Stimulated activated effector memory CD8-positive, alpha-beta T cell treated with anti-CD3 and anti-CD28 coated beads, Interleukin-12 subunit alpha, Interleukin-12 subunit beta, amount 100 ng/mL, for 72 hours (primary cell): ENCODE measurements around the gene NDUFA3.

Source experiments
- ATAC-seq: fragments of 150-1000 bp; cut with Tn5 transposase; 2 replicates; pipeline ENCODE4 v1.10.0; 2021
- DNase-seq, 2 donors: peaks; one replicate each; pipeline ENCODE4 v3.0.0; 2021 to 2022; ENCODE audit warnings: low spot score in 2 of 2
- H3K27ac Mint-ChIP-seq: one replicate; pipeline ENCODE4 v1.8.0; 2022; ENCODE audit warnings: mild to moderate bottlenecking, mixed read lengths
- H3K36me3 Mint-ChIP-seq: one replicate; pipeline ENCODE4 v1.8.0; 2022; ENCODE audit warnings: mild to moderate bottlenecking, mixed read lengths
- H3K4me1 Mint-ChIP-seq: one replicate; pipeline ENCODE4 v1.8.0; 2022; ENCODE audit warnings: mixed read lengths
- H3K4me3 Mint-ChIP-seq: one replicate; pipeline ENCODE4 v1.8.0; 2022; ENCODE audit warnings: mild to moderate bottlenecking, mixed read lengths
- H3K9me3 Mint-ChIP-seq: one replicate; pipeline ENCODE4 v1.8.0; 2022; ENCODE audit warnings: mixed read lengths

NDUFA3 gene

DNA sequence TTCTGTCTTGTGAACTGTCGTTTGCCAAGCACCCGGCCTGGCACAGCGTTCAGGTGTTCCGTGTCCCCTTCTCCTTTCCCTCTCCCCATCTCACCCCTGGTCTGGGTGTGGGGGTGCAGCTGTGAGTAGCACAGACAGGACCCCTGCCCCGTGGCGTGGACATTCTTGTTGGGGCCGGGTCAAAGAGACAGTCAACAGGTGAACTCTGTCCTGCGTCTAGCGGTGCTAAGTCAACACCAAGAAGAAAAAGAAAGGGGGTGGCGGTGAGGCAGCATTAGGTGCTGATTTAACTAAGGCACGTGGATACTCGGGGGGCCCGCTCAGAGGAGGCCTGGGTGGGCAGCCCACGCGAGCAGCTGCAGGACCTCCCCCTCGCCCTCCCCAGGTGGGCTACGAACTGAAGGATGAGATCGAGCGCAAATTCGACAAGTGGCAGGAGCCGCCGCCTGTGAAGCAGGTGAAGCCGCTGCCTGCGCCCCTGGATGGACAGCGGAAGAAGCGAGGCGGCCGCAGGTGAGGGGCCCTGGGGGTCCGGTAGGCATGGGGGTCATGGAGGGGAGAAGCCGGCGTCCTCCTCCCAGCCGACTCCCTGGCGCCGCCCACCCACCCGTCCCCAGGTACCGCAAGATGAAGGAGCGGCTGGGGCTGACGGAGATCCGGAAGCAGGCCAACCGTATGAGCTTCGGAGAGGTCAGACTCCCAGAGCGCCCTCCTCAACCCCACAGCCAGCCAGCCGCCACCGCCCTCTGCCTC, 25.2 kb downstream of the NDUFA3 start:
- DNase-seq (no peak), ATAC-seq (no peak)
- Mint-ChIP-seq H3K4me1 (no peaks in the 10 kb centered on the region), H3K9me3 (no peaks in the 10 kb centered on the region), H3K4me3 (no peak overlapping the region), H3K27ac (no peak overlapping the region), H3K36me3 (peaks cover 78% of the 10 kb centered on the region)

DNA sequence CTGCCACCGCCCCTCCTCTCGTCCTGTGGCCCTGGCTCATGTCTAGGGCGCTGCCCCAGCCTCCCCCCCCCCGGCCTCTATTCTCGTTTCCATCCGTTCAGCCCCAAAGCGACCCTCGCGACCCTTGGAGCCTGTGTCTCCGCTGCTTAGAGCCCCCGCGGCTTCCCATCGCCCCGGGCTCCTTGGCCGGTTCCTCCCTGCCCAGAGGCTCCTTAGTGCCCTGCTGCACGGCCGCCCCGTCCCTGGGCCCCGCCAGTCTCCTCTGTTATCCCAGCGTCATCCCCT, 25.7 kb downstream of the NDUFA3 start:
- ATAC-seq, result no peak
- Mint-ChIP-seq H3K27ac (no peak overlapping the region), H3K4me1 (no peaks in the 10 kb centered on the region), H3K9me3 (no peaks in the 10 kb centered on the region), H3K4me3 (no peak overlapping the region), H3K36me3 (peaks cover 73% of the 10 kb centered on the region)
- DNase-seq, result no peak

DNA sequence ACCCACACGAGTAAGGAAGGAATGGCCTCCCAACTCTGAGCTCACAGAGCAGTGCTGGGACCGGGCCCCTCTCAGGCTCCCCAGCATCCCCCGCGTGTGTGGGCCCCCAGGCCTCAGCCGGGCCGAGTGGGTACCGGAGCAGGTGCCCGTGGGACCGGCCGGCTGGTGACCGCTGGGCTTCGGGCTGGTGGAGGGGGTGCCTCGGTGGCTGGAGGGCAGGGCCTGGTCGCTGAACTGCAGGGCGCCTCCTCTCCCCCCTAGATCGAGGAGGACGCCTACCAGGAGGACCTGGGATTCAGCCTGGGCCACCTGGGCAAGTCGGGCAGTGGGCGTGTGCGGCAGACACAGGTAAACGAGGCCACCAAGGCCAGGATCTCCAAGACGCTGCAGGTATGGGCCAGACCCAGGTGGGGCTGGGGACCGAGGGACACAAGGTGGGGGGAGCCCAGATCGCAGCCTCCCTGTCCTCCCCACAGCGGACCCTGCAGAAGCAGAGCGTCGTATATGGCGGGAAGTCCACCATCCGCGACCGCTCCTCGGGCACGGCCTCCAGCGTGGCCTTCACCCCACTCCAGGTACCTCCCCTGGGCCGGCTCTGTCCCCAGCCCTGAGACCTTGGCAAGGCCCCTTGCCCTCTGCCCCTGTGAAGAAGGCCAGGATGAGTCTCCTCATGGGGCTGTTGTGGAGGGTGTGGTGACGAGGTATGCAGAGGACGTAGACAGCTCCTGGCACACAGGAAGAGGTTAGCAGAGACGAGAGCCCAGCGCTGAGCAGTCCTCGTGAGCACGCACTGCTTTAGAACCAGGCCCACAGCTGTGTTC, 26.4 kb downstream of the NDUFA3 start:
- DNase-seq, result no peak
- Mint-ChIP-seq H3K4me1 (no peaks in the 10 kb centered on the region), H3K9me3 (no peaks in the 10 kb centered on the region), H3K4me3 (no peak overlapping the region), H3K36me3 (peaks cover 66% of the 10 kb centered on the region), H3K27ac (no peak overlapping the region)
- ATAC-seq, result no peak

DNA sequence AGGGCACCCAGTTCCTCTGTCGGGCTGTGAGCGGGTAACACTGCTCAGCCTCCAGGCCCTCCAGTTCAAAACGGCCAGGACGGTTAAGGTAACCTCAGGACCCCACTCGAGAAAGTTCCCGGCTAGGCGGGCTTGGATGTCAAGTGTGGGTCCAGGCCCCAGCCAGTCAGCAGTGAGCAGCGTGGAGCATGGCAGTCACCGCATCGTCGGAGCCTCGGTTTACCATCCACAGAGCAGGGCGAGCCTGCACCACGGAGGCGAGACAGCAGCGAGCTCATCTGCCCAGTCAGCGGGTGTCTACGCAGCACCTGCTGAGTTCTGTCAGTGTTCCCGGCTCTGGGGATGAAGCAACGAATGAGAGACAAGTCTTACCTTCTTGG, 27.0 kb downstream of the NDUFA3 start:
- Mint-ChIP-seq H3K4me1 (peaks cover 6% of the 10 kb centered on the region), H3K4me3 (no peak overlapping the region), H3K36me3 (peaks cover 63% of the 10 kb centered on the region), H3K9me3 (no peaks in the 10 kb centered on the region), H3K27ac (no peak overlapping the region)
- no peak for DNase-seq
- no peak for ATAC-seq

DNA sequence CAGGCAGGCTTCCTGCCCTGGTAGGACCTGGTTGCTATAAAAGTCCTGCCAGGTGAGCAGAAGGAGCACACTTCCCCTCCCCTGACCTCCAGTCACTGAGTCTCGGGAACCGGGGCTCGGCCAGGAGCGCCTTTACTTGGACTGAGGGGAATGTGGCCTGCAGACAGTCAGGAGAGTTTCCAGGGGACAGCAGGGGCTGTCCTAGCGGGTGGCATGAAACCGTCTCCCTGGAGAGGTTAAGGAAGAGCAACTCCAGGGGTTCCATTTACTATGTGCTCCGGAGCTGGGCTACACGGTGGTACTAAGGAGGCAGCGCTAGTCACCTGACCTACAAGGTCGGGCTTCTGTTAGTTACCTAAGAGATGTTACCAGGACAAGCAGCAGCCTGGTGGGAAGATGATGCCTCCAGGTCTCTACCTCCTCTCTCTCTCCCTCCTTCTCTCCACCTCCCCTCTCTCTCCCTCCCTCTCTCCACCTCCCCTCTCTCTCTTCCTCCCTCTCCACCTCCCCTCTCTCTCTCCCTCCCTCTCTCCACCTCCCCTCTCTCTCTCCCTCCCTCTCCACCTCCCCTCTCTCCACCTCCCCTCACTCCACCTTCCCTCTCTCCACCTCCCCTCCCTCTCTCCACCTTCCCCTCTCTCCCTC, 30.8 kb downstream of the NDUFA3 start:
- no peak overlapping the region for H3K4me3 Mint-ChIP-seq
- H3K9me3 Mint-ChIP-seq, result no peaks in the 10 kb centered on the region
- ATAC-seq (no peak), DNase-seq (no peak)
- peaks cover 17% of the 10 kb centered on the region for H3K4me1 Mint-ChIP-seq
- peaks cover 37% of the 10 kb centered on the region for H3K36me3 Mint-ChIP-seq
- no peak overlapping the region for H3K27ac Mint-ChIP-seq

DNA sequence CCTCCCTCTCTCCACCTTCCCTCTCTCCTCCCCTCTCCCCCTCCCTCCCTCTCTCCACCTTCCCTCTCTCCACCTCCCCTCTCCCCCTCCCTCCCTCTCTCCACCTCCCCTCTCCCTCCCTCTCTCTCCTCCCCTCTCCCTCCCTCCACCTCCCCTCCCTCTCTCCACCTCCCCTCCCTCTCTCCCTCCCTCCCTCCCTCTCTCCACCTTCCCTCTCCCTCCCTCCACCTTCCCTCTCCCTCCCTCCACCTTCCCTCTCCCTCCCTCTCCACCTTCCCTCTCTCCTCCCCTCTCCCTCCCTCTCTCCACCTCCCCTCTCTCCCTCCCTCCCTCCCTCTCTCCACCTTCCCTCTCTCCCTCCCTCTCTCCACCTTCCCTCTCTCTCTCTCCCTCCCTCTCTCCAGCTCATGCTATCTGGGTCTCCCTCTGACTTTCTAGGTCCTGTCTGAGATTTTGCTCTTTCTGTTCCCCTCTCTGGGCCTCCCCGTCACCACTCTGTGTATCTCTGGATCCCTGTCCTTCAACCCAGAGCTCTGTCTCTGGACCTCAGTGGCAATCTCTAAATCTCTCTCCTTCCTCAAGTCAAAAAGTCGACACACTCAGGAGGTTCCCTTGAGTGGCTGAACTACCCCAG, 31.4 kb downstream of the NDUFA3 start:
- Mint-ChIP-seq H3K36me3 (peaks cover 37% of the 10 kb centered on the region), H3K9me3 (no peaks in the 10 kb centered on the region), H3K4me3 (no peak overlapping the region), H3K4me1 (peaks cover 24% of the 10 kb centered on the region), H3K27ac (peak overlapping the region; percentile 80)
- no peak for DNase-seq
- no peak for ATAC-seq

DNA sequence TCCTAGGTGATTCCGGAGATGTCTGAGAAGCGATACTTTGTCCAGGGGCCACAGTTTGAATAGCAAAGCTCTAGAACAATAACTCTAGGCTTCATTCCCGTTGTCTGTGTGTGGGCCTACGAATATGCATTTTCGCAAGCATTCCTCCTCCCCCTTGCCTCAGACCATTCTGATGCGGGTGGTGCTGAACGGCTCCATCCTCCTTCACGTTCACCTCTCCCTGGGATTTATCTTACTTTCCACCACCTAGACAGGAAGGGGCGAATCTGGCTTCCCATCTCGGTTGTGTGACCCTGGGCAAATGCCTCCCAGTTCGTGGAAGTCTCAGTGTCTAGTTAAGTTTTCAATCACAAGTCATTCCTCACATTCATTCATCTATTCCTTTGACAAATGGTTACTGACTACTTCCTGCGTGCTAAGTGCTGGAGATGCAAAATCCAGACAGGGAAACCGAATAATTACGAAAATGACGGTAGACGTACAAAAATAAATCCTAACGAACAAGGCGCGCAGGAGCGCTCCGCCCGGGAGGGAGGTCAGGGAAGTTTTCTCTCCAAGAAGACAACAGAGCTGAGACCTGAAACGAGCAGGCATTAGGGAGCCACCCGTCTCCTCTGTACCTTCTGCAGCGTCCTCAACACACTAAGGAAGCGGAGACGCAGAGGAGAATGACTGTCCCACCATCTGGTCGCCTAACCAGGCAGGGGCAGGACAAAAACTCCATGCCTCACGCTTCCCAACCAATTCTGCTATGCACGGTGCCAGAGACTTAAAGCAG, 33.6 kb downstream of the NDUFA3 start:
- no peaks in the 10 kb centered on the region for H3K9me3 Mint-ChIP-seq
- no peak for DNase-seq
- H3K27ac Mint-ChIP-seq, result peak overlapping the region; percentile 99
- H3K4me3 Mint-ChIP-seq, result peak overlapping the region; percentile 98
- peaks cover 33% of the 10 kb centered on the region for H3K36me3 Mint-ChIP-seq
- ATAC-seq, result no peak
- H3K4me1 Mint-ChIP-seq, result peaks cover 43% of the 10 kb centered on the region

DNA sequence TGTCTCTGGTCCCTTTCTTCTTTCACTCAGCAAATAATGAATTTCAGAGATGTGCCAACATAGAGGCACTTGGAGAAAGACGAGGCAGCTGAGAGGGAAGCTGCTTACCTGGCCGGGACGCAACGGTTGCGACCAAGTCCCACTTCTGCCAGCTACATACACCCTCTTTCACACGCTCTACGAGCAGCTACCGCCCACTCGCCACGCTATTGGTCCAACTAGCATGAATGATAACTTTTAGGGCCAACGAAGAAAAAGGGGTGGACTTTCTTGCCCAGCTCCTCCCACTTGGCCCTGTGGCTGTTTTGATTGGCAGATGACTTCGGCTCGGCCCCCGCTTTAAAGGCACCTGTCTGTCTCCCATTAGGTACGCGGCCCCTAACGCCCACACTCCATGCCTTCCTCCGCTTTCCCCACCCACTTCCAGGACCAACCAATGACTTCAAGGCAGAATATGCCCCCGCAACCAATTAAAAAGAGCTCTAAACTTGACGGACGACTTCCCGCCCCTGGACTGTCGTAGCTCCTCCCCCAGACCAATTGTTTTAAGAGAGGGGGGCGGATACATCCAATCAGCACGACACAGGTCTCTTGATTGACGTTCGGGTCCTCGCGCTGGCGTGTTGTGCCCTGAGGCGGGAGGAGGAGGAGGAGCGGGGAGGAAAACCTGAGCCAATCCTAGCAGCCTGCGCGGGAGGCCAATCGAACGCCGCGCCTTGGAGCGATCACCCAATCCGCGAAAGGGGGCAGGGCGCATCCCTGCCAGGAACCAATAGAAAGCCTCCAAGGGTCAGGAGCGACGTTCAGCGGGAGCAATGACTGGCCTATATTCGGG, 34.4 kb downstream of the NDUFA3 start:
- DNase-seq, result peak; percentile 92 to 98
- peaks cover 34% of the 10 kb centered on the region for H3K36me3 Mint-ChIP-seq
- H3K4me1 Mint-ChIP-seq, result peaks cover 49% of the 10 kb centered on the region
- peak; percentile 89 for ATAC-seq
- peak overlapping the region; percentile 99 for H3K27ac Mint-ChIP-seq
- no peaks in the 10 kb centered on the region for H3K9me3 Mint-ChIP-seq
- peak overlapping the region; percentile 98 for H3K4me3 Mint-ChIP-seq

DNA sequence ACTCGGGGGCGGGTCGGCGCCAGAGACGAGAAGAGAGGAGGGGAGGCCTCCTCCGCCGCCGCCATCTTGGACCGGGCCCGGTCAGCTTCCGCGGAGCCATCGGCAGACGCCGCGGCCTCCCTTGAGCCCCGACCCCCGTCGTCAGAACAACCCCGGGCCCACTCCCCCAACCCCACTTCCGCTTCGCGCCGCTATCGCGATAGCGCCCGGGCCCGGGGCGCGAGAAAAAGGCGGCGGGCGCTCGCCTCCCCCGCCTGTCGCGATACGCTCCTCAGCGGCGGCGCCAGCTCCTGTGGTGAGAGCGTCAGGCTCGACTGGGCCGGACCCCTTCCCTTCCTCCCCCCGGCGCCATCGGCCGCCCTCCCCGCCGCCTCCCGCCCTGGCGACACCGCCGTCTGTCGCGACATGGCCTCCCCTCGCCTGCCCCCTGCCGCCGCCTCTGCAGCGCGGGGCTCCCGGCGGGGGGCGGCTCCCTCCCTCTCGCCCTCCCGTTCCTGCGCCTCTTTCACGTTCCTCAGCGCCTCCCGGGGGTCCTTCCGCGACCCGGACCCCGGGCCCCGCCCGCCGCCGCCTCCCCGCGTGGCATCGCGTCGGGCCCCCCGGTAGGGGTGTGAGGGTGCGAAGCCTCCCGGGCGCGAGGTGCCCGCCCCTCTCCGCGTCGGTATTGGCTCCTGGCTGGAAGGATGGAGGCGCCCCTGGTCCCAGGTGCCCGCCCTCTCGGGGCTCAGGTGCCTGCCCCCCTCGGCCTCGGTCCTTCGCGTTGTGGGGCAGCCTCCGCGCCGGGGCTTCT, 35.2 kb downstream of the NDUFA3 start, which contains the start of gene CNOT3:
Gene CNOT3, plus strand, starts transcription at position 64 of the 790 bp plus-strand sequence. CDS start 5,217 bp downstream, outside the sequence.
- H3K27ac Mint-ChIP-seq, result peak within 1 kb of the TSS; percentile 99
- H3K36me3 Mint-ChIP-seq, result peaks cover 42% of the 10 kb centered on the region
- peaks cover 52% of the 10 kb centered on the region for H3K4me1 Mint-ChIP-seq
- H3K4me3 Mint-ChIP-seq, result peak within 1 kb of the TSS; percentile 98
- ATAC-seq, result no peak
- DNase-seq, result peak in 1 of 2 donors; percentile 23
- H3K9me3 Mint-ChIP-seq, result no peaks in the 10 kb centered on the region

DNA sequence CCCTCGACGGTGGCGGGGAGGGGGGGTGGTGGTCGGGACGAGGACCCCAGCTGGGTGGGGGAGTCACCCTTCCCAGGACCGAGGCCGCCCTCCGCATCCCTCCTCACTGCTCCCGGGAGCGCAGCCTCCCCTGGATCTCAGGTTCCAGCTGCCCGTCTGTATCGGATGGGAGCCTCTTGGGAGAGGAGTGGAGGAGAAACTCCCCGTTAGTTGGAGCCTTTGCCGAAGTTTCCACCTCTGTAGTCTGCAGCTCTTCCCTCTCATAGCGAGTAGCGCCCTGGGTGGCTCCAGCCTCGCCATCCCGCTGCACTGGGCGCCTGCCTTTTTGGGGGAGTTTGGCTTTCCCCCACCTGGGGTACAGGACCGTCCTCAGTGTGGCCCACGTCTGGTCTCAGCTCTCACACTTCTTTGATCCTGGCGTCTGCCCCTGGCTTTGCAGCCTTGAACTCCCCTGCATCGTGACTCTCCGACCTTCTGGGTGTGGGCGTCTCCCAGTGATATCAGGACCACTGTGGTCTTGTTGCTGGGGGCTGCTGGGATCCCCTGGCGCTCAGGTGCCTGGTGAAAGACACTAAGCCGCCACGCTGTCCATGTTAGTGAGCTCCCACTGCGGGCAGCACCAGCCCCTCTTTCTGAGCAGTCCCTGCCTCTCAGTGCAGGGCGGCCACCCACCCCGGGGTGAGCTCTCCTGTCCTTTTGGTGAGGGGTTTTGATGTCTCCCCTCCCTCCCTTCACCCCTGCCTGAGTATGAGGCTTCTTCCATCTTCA, 36.0 kb downstream of the NDUFA3 start:
- H3K4me1 Mint-ChIP-seq, result peaks cover 57% of the 10 kb centered on the region
- H3K27ac Mint-ChIP-seq, result peak overlapping the region; percentile 99
- H3K4me3 Mint-ChIP-seq, result peak overlapping the region; percentile 98
- peaks cover 50% of the 10 kb centered on the region for H3K36me3 Mint-ChIP-seq
- DNase-seq (peak; percentile 17 to 69), ATAC-seq (no peak)
- no peaks in the 10 kb centered on the region for H3K9me3 Mint-ChIP-seq

DNA sequence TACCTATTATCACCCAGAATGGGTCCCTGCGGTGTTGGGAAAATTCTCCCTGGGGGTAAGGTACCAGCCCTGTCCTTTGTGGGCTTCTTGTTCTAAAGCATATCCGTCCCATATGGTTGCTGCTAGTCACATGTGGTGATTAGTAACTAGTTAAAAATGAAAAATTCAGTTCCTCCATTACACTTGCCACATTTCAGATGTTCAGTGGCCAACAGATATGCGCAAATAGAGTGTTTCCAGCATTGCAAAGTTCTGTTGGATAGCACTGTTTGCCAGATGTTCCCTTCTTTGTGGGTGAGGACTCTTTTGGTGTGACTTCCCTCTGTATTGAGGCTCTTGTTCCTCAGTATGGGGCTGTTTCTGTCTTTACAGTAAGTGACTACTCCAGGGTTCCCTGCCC, 38.7 kb downstream of the NDUFA3 start:
- no peak for ATAC-seq
- H3K4me1 Mint-ChIP-seq, result peaks cover 59% of the 10 kb centered on the region
- no peak overlapping the region for H3K4me3 Mint-ChIP-seq
- H3K9me3 Mint-ChIP-seq, result no peaks in the 10 kb centered on the region
- H3K27ac Mint-ChIP-seq, result peak overlapping the region; percentile 99
- DNase-seq, result no peak
- H3K36me3 Mint-ChIP-seq, result peaks cover 77% of the 10 kb centered on the region

DNA sequence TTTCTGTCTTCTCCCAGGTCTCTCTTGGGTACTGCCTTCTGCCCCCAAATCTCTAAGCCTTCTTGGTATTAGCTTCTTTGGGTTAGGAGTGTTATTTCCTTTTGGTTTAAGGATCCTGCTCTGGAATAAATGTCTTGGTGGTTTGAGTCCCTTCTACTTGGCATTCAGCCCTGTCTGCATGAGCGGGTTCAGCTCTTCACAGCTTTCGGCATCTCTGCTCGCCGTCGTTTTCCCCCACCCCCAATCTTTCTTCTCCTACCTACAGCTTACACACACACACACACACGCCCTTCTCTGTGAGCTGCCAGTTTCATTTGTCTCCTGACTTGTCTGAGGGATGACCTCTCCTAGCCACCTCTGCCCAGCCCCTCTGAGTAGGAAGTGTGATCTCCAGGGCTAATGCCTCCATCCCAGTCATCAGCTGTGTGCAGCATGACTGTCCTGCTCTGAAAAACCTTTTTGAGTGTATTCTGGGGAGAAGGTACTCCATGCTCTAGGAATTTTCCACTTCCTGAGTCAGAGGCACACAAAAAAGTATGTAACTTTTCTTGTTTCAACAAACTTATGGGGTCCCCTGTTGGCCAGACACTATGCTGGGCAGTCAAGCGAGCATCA, 39.6 kb downstream of the NDUFA3 start:
- DNase-seq, result no peak
- H3K4me1 Mint-ChIP-seq, result peaks cover 54% of the 10 kb centered on the region
- H3K4me3 Mint-ChIP-seq, result no peak overlapping the region
- H3K36me3 Mint-ChIP-seq, result peaks cover 81% of the 10 kb centered on the region
- no peak for ATAC-seq
- peak overlapping the region; percentile 75 for H3K27ac Mint-ChIP-seq
- no peaks in the 10 kb centered on the region for H3K9me3 Mint-ChIP-seq
